GM12878 (cell line): Measurements from ENCODE around the gene HDAC9.

ENCODE experiments used
- BCL11A ChIP-seq: IDR thresholded peaks from 2 replicates; pipeline ENCODE4 v1.6.1; 2011; ENCODE audit warnings: low read depth, low read length
- EP300 ChIP-seq, 2 experiments: fragments of 150-350 bp in 1 of 2; IDR thresholded peaks; 2 replicates each; pipeline ENCODE4 v1.6.1; 2011 to 2012; ENCODE audit warnings: low read depth in 2 of 2, low read length in 2 of 2, borderline replicate concordance in 1 of 2, improper control_type of control experiment in 1 of 2, inconsistent platforms in 1 of 2; ENCODE audit not compliant: control insufficient read depth in 1 of 2
- ESRRA ChIP-seq: IDR thresholded peaks from 2 replicates; pipeline ENCODE4 v1.6.1; 2012; ENCODE audit warnings: mild to moderate bottlenecking, low read length, improper control_type of control experiment
- LARP7 ChIP-seq: fragments of 450-650 bp; IDR thresholded peaks from 2 replicates; pipeline ENCODE4 v1.6.1; 2017; ENCODE audit warnings: mild to moderate bottlenecking

DNA sequence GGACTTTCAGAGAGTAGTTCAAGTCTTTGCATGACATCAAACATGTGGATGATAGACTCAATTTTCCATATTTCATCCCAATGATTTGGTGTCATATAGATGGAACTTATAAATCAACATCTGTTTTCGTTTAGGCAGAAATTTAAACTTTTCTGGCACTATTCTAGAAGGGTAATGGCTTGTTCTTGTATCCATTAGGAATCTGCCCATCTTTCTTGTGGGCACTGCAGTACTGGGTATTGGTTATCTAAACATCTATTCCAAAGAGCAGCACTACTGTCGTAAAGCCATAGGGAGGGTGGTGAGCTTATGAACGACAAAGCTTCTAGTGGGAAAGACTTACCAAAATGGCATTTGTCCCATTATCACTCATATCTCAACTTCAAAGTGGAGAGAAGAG lies 348.4 kb downstream of the HDAC9 start:
- no peak for TF ChIP-seq EP300 (IDR thresholded peaks at IDR 0.05; ENCODE audit: borderline replicate concordance in 1 of 2, control insufficient read depth in 1 of 2, low read depth in 2 of 2, low read length in 2 of 2)
- no peak for TF ChIP-seq BCL11A
- TF ChIP-seq ESRRA = no peak
- TF ChIP-seq LARP7 = no peak
